Endometrium (tissue), 2 donors: ENCODE data around the gene RTP5.

Source experiments
- FAIRE-seq: peaks from 2 replicates; lab custom pipeline; 2012; peaks lifted over from hg19 to GRCh38; lab: Jason Lieb, UNC
- donor health status: control.
- donor health status: control.

Gene RTP5

GRCh38 chr2:241843321-241844065, 26.0 kb upstream of the RTP5 start:
- no peak for FAIRE-seq

- no peak for FAIRE-seq
Measured at GRCh38 chr2:241844066-241844728, 25.3 kb upstream of the RTP5 start.

GRCh38 chr2:241844831-241845578, 24.5 kb upstream of the RTP5 start:
- no peak for FAIRE-seq

GRCh38 chr2:241846406-241846805, 23.1 kb upstream of the RTP5 start:
- FAIRE-seq = no peak

GRCh38 chr2:241848761-241849615, 20.5 kb upstream of the RTP5 start:
- FAIRE-seq = no peak

GRCh38 chr2:241849616-241850543, 19.6 kb upstream of the RTP5 start:
- FAIRE-seq = no peak

GRCh38 chr2:241850544-241851324, 18.8 kb upstream of the RTP5 start:
- FAIRE-seq = no peak

GRCh38 chr2:241851325-241852115, 18.0 kb upstream of the RTP5 start:
- no peak for FAIRE-seq

- FAIRE-seq = no peak
Measured at GRCh38 chr2:241852116-241852980, 17.2 kb upstream of the RTP5 start.

GRCh38 chr2:241852981-241853631, 16.4 kb upstream of the RTP5 start:
- no peak for FAIRE-seq

GRCh38 chr2:241853651-241854341, 15.7 kb upstream of the RTP5 start:
- FAIRE-seq = no peak

GRCh38 chr2:241854342-241855244, 14.9 kb upstream of the RTP5 start:
- no peak for FAIRE-seq

GRCh38 chr2:241855245-241855887, 14.2 kb upstream of the RTP5 start:
- no peak for FAIRE-seq

GRCh38 chr2:241855888-241856422, 13.6 kb upstream of the RTP5 start:
- no peak for FAIRE-seq

GRCh38 chr2:241857041-241857541, 12.4 kb upstream of the RTP5 start:
- no peak for FAIRE-seq
